ENCODE results near the gene ADCK1.
"Not testable (repeated sequence)": the region's sequence is repeated elsewhere in the genome, so short reads cannot be mapped to it uniquely, and the experiment has no call there.

The ADCK1 gene

GRCh38 chr14:77799863-77800730 lies at the start of gene ADCK1:
TSS of gene ADCK1 (plus strand) at chr14:77800109. CDS start at chr14:77818979, 18,870 bp downstream.
- DNase-seq = peak; percentile 80 to 81

DNA sequence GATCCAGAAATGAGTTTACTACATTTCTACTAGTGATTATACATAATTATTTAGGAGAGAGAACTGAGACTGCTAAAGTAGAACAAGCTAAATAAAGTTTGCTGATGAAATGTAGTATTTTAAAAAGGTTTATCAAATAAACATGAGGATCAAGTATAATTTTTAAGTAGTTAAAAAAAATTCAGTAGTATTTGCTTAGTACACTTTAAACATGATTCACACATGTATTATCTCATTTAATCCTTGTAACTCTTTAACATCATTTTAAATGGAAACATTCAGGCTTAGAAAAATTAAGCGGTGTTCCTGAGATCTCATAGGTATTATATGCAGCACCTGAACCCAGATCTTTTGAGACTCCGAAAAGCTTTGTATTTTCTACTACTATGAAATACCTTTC lies 47.6 kb upstream of the ADCK1 start:
- DNase-seq = no peak

DNA sequence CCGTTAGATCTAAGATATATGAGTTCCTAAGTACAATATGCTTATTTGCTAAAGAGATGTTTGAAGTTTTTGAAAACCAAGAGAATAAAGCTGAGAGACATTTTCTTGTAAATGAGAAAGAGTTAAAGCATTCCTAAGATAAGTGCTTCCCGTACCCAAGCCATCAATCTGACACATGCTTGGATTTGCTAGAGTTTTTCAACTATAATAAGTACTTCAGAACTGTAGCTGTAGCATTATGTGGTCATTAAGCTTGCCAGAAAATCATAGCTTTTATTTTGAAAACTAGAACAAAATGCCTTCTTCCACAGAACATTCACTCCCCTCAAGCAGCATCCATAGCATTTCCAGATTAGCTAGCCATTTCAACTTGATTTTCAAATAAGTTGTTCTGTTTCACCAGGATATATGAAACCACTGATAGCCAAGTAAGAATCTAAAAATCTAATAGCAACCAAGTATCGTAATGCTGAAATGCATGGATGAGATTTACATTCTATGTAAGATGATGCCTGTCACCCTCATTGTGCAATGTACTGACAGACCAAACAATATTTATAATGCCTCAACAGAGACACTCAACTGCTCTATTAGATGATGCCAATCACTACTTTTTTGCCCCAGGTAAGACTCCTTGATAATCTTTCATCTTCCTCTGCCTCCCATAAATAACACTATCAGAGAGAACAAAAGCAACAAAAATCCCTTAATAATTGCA lies 47.0 kb upstream of the ADCK1 start:
- no peak for DNase-seq

DNA sequence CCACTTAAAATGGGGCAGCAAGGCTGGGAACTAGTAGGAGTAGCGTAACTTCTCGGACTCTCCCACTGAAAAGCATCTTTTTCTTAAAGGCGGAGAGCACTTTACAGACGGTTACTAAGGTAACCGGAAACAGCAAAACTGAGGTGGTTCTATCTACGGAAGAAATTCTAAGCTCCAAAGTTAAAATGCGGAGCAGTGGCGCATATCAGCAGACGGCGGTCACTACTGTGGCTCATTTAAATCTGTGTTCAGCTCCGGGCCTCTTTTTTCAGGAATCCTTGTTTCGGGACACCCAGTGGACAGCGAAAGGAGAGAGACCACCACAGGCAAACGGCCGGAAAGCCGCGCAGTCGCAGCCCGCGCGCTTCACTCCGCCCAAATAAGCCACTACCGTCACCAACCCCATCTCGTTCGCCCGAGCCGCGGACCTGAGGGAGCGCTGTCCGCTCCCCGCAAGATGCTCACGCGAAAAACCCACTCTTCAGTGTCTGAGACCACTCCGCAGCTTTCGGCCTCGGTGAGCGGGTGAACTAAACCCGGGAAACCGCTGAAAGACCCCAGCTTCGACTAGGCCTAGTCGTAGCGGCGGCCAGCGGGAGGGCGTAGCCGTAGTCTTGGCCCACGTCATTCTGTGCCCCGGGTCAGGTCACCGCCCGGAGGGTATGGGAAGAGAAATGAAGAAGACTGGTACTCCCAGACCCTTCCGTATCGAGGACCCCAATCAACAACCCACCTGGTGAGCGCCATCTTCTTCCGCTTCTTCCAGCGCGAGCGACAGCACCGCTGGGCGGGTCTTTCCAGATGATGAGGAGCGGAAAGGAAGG lies 39.3 kb upstream of the ADCK1 start, which contains the start of gene SNW1:
Gene SNW1, minus strand, starts transcription at position 776 of the 824 bp plus-strand sequence. Its CDS starts 29 bp downstream, at position 747.
- peak; percentile 94 to 95 for DNase-seq

DNA sequence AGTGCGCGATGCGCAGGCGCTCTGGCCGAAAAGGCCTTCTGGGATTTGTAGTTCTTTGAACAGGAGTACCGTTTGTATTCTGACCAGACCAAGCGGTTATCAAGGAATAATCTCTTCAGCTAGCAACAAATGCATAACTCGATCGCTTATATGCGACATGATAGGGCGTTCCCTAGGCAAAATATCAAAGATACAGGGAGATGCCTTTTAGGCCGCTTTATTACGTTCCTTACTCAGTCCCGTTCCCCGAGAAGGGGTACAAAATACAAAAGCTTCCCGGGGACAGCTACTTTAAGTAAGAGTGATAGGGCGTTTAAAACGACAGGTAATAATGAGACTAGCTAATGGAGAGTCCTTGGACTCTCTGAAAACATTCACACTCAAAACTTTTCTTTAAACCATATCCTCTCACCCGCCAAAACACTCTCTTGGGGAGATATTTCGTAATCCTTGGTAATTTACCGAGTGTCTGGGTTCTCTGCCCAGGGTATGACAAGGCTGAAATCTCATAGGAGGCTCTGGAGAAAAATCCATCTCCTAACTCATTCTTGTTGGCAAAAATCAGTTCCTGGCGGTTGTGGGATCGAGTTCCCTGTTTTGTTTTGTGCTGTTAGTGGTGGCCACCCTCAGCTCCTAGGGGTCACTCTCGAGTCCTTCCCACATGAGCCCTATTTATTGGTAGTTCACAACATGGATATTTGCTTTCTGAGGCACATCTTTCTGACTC lies 38.5 kb upstream of the ADCK1 start:
- no peak for DNase-seq

DNA sequence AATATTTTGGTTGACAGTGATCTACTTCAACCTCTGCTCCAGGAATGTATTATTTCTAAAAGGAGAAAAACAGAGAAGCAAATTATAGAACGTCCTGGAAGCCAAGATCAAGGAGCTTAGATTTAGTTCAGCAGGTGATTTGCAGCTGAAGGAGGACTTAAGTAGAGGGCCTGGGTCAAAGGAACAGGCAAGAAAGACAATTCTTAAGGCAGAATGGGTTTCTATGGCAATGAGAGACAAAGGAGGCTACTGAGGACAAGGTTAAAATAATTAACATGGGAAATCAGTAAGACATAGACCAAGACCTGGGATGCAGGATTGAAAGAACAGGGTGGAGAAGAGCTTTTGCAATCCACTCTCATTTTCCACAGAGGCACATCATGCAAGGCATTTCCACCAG lies 36.6 kb upstream of the ADCK1 start:
- no peak for DNase-seq

DNA sequence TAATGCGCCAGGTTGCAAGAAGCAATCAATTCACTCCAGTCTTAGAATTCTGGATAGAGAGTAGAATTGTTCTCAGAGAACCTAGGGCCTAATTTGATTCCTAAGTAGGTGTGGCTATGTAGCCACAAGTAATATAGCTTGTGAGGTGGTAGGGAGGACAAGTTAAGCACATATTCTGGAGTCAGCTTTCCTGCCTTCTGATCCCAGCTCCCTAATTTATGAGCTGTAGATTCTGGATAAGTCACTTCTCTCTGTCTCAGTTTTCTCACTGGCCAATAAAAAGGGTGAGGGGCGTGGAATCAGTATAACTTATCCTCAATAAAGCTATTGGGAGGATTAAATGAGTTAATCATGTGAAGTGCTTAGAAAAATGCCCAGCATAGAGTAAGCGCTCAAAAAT lies 35.9 kb upstream of the ADCK1 start:
- no peak for DNase-seq

- DNase-seq = not testable (repeated sequence)
These were observed 31.4 kb upstream of the ADCK1 start for GRCh38 chr14:77768442-77769069.

- DNase-seq = not testable (repeated sequence)
These were observed 25.9 kb upstream of the ADCK1 start for GRCh38 chr14:77773966-77774365.

GRCh38 chr14:77782202-77782601 lies 17.7 kb upstream of the ADCK1 start:
- no peak for DNase-seq

- DNase-seq = no peak
These were observed 13.8 kb upstream of the ADCK1 start for GRCh38 chr14:77786148-77786547.

DNA sequence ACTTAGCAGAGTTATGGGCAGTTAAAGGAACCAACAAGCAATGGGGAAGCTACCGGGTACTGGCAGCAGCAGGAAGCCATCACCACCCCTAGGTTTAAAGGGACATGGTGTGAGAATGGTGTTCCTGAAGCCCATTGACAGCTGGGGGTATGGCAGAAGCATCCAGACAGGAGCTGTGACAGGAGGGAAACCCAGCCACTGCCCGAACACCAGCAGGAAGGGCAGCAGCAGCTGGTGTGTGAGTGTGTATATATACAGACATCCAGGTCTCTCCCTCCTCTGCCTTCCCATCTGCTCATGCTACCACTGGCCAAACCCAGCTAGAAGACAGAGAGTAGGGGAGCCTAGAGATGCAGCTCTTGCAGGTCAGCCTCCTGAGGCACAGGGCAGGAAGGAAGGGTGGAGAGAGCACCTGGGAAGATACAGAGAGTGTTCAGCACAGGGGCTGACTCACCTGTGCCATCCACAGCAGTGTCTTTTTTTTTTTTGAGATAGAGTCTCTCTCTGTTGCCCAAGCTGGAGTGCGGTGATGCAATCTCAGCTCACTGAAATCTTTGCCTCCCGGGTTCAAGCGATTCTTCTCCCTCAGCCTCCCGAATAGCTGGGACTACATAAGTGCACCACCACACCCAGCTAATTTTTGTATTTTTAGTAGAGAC lies 9.2 kb upstream of the ADCK1 start:
- DNase-seq = no peak

- DNase-seq = no peak
These were observed 8.7 kb upstream of the ADCK1 start for GRCh38 chr14:77791225-77791600.

- not testable (repeated sequence) for DNase-seq
These were observed 6.7 kb upstream of the ADCK1 start for GRCh38 chr14:77793255-77793654.

DNA sequence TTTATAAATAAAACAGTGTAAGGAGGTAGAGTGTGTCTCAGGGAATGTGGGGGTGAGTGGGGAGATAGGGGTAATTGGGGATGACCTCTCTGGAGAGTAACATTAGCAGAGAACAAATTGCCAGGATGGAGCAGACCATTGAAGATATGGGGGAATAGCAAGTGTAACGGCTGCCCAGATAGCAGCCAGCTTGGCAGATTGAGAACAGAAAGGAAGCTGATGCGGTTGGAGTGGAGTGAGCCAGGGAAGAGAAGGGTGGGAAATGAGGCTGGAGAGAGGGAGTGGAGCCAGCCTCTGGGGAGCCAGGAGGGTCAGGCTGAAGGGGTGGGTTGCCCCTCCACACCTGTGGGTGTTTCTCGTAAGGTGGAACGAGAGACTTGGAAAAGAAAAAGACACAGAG lies 5.6 kb upstream of the ADCK1 start:
- DNase-seq = no peak

DNA sequence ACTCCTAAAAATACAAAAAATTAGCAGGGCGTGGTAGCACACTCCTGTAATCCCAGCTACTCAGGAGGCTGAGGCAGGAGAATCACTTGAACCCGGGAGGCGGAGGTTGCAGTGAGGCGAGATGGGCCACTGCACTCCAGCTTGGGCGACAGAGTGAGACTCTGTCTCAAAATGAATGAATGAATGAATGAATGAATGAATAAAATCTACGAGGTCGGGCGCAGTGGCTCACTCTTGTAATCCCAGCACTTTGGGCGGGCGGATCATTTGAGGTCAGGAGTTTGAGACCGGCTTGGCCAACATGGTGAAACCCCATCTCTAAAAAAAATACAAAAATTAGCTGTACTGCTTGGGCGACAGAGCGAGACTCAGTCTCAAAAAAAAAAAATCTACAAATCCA lies 453 bp upstream of the ADCK1 start:
- DNase-seq = not testable (repeated sequence)

- no peak for DNase-seq
These were observed 905 bp downstream of the ADCK1 start for GRCh38 chr14:77800814-77801213.

DNA sequence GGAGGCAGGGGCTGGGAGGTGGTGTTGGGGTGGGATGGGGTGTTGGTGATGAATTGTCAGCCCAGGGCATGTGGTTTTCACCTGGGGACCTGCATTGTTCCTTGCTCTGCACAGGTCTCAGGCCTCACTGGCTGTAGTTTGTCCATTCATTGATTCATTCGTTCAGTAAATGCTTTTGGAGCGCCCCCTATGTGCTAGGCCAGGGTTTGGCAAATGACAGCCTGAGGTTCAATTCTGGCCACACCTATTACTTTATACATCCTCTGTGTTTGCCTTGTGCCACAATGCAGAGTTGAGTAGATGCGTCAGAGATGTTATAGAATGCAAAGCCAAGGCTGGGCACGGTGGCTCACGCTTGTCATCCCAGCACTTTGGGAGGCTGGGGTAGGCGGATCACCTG lies 4.7 kb downstream of the ADCK1 start:
- DNase-seq = peak in 1 of 2 donors; percentile 10

DNA sequence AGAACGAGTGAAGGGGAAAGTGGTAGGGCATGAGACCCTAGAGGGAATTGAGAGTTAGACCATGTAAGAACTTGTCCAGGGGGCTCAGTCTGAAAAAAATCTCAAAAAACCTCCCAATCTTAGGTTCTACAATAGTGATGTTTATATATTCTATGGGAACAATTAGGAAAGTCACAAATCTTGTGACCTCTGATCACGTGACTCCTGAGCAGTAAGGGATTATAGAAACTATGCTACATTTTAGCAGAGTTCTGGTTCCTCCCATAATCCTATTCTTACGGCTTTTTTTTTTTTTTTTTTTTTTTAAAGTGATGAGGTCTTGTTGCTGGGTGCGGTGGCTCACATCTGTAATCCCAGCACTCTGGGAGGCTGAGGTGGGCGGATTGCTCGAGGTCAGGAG lies 5.8 kb downstream of the ADCK1 start:
- no peak for DNase-seq

DNA sequence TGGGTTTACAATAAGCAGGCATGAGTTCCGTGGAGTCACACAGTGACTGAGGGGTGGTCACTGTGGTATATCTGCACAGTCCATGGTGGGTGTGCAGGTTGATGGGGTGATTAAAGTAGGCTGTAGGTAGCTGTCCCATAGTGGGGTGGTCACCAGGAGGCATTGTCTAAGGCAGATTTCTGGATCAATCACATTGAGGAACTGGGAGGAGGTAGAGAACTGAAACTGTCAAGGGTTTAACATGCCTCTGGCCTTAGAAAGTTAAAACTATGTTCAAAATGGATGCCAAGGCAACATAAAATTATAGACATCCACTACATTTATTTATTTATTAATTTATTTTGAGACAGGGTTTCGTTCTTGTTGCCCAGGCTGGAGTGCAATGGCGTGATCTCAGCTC lies 8.3 kb downstream of the ADCK1 start:
- DNase-seq = no peak

DNA sequence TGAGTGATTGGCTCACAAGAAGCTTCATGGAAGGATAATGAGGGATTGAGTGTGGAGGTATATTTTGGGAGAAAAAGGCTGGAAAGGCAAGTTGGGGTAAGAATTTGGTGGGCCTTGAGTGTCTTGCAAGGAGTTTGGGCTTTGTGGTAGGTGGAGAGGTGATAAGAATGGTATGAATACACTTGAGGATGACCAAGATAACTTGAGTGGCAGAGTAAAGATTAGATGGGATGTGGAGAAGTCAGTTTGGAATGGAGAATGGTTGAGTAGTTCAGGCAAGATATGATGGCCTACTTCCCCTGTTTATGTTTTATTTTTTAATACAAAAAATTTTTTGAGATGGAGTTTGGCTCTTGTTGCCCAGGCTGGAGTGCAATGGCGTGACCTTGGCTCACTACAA lies 9.1 kb downstream of the ADCK1 start:
- no peak for DNase-seq
